Vagina (tissue), 2 donors: ENCODE data around the gene SERPINC1. TPM values are rescaled to one million over a fixed set of nuclear protein-coding genes. Genes with fewer than 3 reads are reported as not detected.

Source experiments
- DNase-seq, 2 donors: peaks; one replicate each; pipeline ENCODE4 v3.0.0-alpha.2; 2017; ENCODE audit errors: extremely low spot score in 2 of 2
- H3K27ac ChIP-seq: fragments of 200-600 bp; sonication (generic); one replicate; pipeline ENCODE4 v1.5.1; 2019
- H3K27me3 ChIP-seq: fragments of 200-600 bp; sonication (generic); one replicate; pipeline ENCODE4 v1.5.1; 2019
- H3K36me3 ChIP-seq, 2 donors: fragments of 200-600 bp; sonication (generic); one replicate each; pipeline ENCODE4 v1.5.1; 2017 to 2019
- H3K4me1 ChIP-seq: fragments of 200-600 bp; sonication (generic); one replicate; pipeline ENCODE4 v1.5.1; 2019
- H3K4me3 ChIP-seq, 2 donors: fragments of 200-600 bp; sonication (generic); 1 replicate in 1 of 2; 2 replicates in 1 of 2; pipeline ENCODE4 v1.5.1; 2016 to 2019
- H3K9me3 ChIP-seq: fragments of 200-600 bp; sonication (generic); one replicate; pipeline ENCODE4 v1.5.1; 2019
- POLR2A ChIP-seq, 2 donors: fragments of 450-650 bp; IDR thresholded peaks; one replicate each; pipeline ENCODE4 v1.6.1; 2017; ENCODE audit warnings: antibody characterized with exemption in 2 of 2, mild to moderate bottlenecking in 2 of 2, moderate library complexity in 2 of 2
- POLR2AphosphoS5 ChIP-seq, 2 donors: sonication (generic); formaldehyde crosslinking; IDR thresholded peaks; one replicate each; pipeline ENCODE4 v1.9.0; 2017; ENCODE audit warnings: antibody characterized with exemption in 2 of 2, mild to moderate bottlenecking in 2 of 2, low read depth in 1 of 2; ENCODE audit not compliant: insufficient read depth in 1 of 2
- intact Hi-C: fragments of 100-400 bp; cut with DNase I; formaldehyde crosslinking; loops from one replicate; pipeline ENCODE4 v1.15.1; 2023
- total RNA-seq: library from RNA; depleted of rRNA; stranded (reverse); fragments of >200 nt; gene quantifications from one replicate; pipeline ENCODE4 v1.2.3, GENCODE V29; 2016
- TF ChIP-seq, protein P1 (sequence below), 3 experiments: fragments of 450-650 bp in 2 of 3; fragments of 200-600 bp in 1 of 3; sonication (generic) in 1 of 3; IDR thresholded peaks; one replicate each; pipeline ENCODE4 v1.5.1; 2017 to 2019; ENCODE audit warnings: antibody characterized with exemption in 3 of 3, mild to moderate bottlenecking in 2 of 3, moderate library complexity in 2 of 3

SERPINC1 gene
- total RNA-seq, 1 donor from 2014 or later: not detected

GRCh38 chr1:173915596-173915995 is 1.5 kb downstream of the SERPINC1 start:
- no peaks in the 10 kb centered on the region for H3K9me3 ChIP-seq
- H3K36me3 ChIP-seq: no peaks in the 10 kb centered on the region
- H3K4me1 ChIP-seq: no peaks in the 10 kb centered on the region
- TF ChIP-seq POLR2AphosphoS5 (IDR thresholded peaks at IDR 0.05; ENCODE audit: insufficient read depth in 1 of 2, low read depth in 1 of 2): no peak
- no peak for TF ChIP-seq POLR2A (IDR thresholded peaks at IDR 0.05)
- TF ChIP-seq, protein P1, sequence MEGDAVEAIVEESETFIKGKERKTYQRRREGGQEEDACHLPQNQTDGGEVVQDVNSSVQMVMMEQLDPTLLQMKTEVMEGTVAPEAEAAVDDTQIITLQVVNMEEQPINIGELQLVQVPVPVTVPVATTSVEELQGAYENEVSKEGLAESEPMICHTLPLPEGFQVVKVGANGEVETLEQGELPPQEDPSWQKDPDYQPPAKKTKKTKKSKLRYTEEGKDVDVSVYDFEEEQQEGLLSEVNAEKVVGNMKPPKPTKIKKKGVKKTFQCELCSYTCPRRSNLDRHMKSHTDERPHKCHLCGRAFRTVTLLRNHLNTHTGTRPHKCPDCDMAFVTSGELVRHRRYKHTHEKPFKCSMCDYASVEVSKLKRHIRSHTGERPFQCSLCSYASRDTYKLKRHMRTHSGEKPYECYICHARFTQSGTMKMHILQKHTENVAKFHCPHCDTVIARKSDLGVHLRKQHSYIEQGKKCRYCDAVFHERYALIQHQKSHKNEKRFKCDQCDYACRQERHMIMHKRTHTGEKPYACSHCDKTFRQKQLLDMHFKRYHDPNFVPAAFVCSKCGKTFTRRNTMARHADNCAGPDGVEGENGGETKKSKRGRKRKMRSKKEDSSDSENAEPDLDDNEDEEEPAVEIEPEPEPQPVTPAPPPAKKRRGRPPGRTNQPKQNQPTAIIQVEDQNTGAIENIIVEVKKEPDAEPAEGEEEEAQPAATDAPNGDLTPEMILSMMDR (IDR thresholded peaks at IDR 0.05): no peak
- intact Hi-C loops: no loop called here
- DNase-seq: no peak
- no peak overlapping the region for H3K27ac ChIP-seq
- H3K4me3 ChIP-seq: no peak overlapping the region
- H3K27me3 ChIP-seq: no peaks in the 10 kb centered on the region

DNA sequence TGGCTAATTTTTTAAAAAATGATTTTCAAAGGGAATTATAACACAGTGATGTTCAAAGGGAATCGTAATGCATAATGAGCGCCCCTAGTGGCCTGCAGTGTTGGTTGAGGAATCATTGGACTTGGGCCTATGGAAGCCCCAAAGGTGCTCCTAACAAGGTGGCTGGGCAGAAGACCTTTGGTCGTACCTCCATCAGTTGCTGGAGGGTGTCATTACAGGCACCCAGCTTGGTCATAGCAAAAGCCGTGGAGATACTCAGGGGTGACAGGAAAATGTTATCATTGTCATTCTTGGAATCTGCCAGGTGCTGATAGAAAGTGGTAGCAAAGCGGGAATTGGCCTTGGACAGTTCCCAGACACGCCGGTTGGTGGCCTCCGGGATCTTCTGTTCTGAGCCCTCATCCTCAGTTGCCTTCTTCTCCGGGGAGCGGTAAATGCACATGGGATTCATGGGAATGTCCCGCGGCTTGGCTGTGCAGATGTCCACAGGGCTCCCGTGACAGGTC is 2.7 kb downstream of the SERPINC1 start:
- no peaks in the 10 kb centered on the region for H3K9me3 ChIP-seq

GRCh38 chr1:173913111-173913510 is 4.0 kb downstream of the SERPINC1 start:
- DNase-seq: no peak
- TF ChIP-seq, protein P1 (IDR thresholded peaks at IDR 0.05): no peak
- TF ChIP-seq POLR2AphosphoS5 (IDR thresholded peaks at IDR 0.05; ENCODE audit: insufficient read depth in 1 of 2, low read depth in 1 of 2) (no peak), POLR2A (IDR thresholded peaks at IDR 0.05) (no peak)
- H3K36me3 ChIP-seq: no peaks in the 10 kb centered on the region
- H3K4me3 ChIP-seq: no peak overlapping the region
- H3K27ac ChIP-seq: no peak overlapping the region
- intact Hi-C loops: no loop called here
- H3K27me3 ChIP-seq: no peaks in the 10 kb centered on the region
- H3K9me3 ChIP-seq: no peaks in the 10 kb centered on the region
- H3K4me1 ChIP-seq: no peaks in the 10 kb centered on the region

More for the DNA sequence above, 2.7 kb downstream of the SERPINC1 start:
- no peak for TF ChIP-seq POLR2A (IDR thresholded peaks at IDR 0.05)
- TF ChIP-seq, protein P1 (IDR thresholded peaks at IDR 0.05): no peak
- TF ChIP-seq POLR2AphosphoS5 (IDR thresholded peaks at IDR 0.05; ENCODE audit: insufficient read depth in 1 of 2, low read depth in 1 of 2): no peak
- Histone ChIP-seq H3K27me3 (no peaks in the 10 kb centered on the region), H3K27ac (no peak overlapping the region), H3K4me1 (no peaks in the 10 kb centered on the region), H3K4me3 (no peak overlapping the region), H3K36me3 (no peaks in the 10 kb centered on the region)
- no peak for DNase-seq
- intact Hi-C loops: no loop called here

GRCh38 chr1:173903827-173904531 is 13.1 kb downstream of the SERPINC1 start:
- TF ChIP-seq POLR2A (IDR thresholded peaks at IDR 0.05) (no peak), POLR2AphosphoS5 (IDR thresholded peaks at IDR 0.05; ENCODE audit: insufficient read depth in 1 of 2, low read depth in 1 of 2) (no peak)
- TF ChIP-seq, protein P1 (IDR thresholded peaks at IDR 0.05): no peak
- H3K27ac ChIP-seq: no peak overlapping the region
- no peaks in the 10 kb centered on the region for H3K36me3 ChIP-seq
- no peak for DNase-seq
- no peak overlapping the region for H3K4me3 ChIP-seq
- H3K27me3 ChIP-seq: no peaks in the 10 kb centered on the region
- no peaks in the 10 kb centered on the region for H3K4me1 ChIP-seq
- intact Hi-C loops: no loop called here
- H3K9me3 ChIP-seq: no peaks in the 10 kb centered on the region

GRCh38 chr1:173900992-173901391 is 16.1 kb downstream of the SERPINC1 start:
- H3K27ac ChIP-seq: no peak overlapping the region
- TF ChIP-seq, protein P1 (IDR thresholded peaks at IDR 0.05): no peak
- TF ChIP-seq POLR2A (IDR thresholded peaks at IDR 0.05) (no peak), POLR2AphosphoS5 (IDR thresholded peaks at IDR 0.05; ENCODE audit: insufficient read depth in 1 of 2, low read depth in 1 of 2) (no peak)
- no peaks in the 10 kb centered on the region for H3K9me3 ChIP-seq
- DNase-seq: no peak
- no peaks in the 10 kb centered on the region for H3K4me1 ChIP-seq
- H3K36me3 ChIP-seq: no peaks in the 10 kb centered on the region
- H3K4me3 ChIP-seq: no peak overlapping the region
- no peaks in the 10 kb centered on the region for H3K27me3 ChIP-seq
- intact Hi-C loops: no loop called here
